WTC11 (cell line): ENCODE measurements around the gene KLHL9. TPM values are rescaled to one million over a fixed set of nuclear protein-coding genes. Genes with fewer than 3 reads are reported as not detected.

Source experiments
- ATAC-seq: fragments of 200-7000 bp; cut with Tn5 transposase; 2 replicates; pipeline ENCODE4 v1.10.0; 2021; ENCODE audit warnings: mild to moderate bottlenecking, moderate library complexity
- CTCF ChIA-PET: fragments of 300-600 bp; sonication (Branson Sonifier 250); formaldehyde crosslinking; loops from one replicate; lab custom pipeline; 2021; ENCODE audit warnings: antibody characterized with exemption; lab: Charles Lee
- POLR2A ChIA-PET: fragments of 350-600 bp; sonication (Branson Sonifier 250); formaldehyde crosslinking; loops from one replicate; lab custom pipeline; 2021; ENCODE audit warnings: antibody characterized with exemption; lab: Charles Lee
- DNase-seq: peaks from one replicate; pipeline ENCODE4 v3.0.0; 2021; ENCODE audit warnings: low spot score
- H3K27ac Mint-ChIP-seq: 2 replicates; pipeline ENCODE4 v1.8.0; 2021; ENCODE audit warnings: mixed read lengths
- H3K27me3 Mint-ChIP-seq: 2 replicates; pipeline ENCODE4 v1.8.0; 2021; ENCODE audit warnings: low read depth, mild to moderate bottlenecking, moderate library complexity, mixed read lengths
- H3K36me3 Mint-ChIP-seq: 2 replicates; pipeline ENCODE4 v1.8.0; 2021; ENCODE audit warnings: mixed read lengths
- H3K4me1 Mint-ChIP-seq: 2 replicates; pipeline ENCODE4 v1.8.0; 2022; ENCODE audit warnings: mixed read lengths
- H3K4me3 Mint-ChIP-seq: 2 replicates; pipeline ENCODE4 v1.8.0; 2021; ENCODE audit warnings: mild to moderate bottlenecking, moderate library complexity, mixed read lengths
- H3K9me3 Mint-ChIP-seq: 2 replicates; pipeline ENCODE4 v1.8.0; 2021; ENCODE audit warnings: mixed read lengths
- ATF1 ChIP-seq: sonication (generic); formaldehyde crosslinking; IDR thresholded peaks from 2 replicates; pipeline ENCODE4 v1.8.1; 2023; ENCODE audit warnings: mild to moderate bottlenecking, moderate library complexity, missing genetic modification reagents
- CBFB ChIP-seq: sonication (generic); formaldehyde crosslinking; IDR thresholded peaks from 2 replicates; pipeline ENCODE4 v1.8.1; 2022; ENCODE audit warnings: mild to moderate bottlenecking, low read depth, missing genetic modification reagents
- ELF4 ChIP-seq: sonication (generic); formaldehyde crosslinking; IDR thresholded peaks from 2 replicates; pipeline ENCODE4 v1.8.1; 2022; ENCODE audit warnings: low read depth, mild to moderate bottlenecking, moderate library complexity, missing genetic modification reagents
- EMX1 ChIP-seq: fragments of 250-450 bp; sonication (Bioruptor Pico); IDR thresholded peaks from 2 replicates; pipeline ENCODE4 v1.8.0; 2021; ENCODE audit warnings: mild to moderate bottlenecking
- FOXP1 ChIP-seq: sonication (generic); formaldehyde crosslinking; IDR thresholded peaks from 2 replicates; pipeline ENCODE4 v1.8.0; 2022; ENCODE audit warnings: missing genetic modification reagents, mild to moderate bottlenecking, moderate library complexity, borderline replicate concordance
- GABPB1 ChIP-seq: sonication (generic); formaldehyde crosslinking; IDR thresholded peaks from 2 replicates; pipeline ENCODE4 v1.8.1; 2023; ENCODE audit warnings: mild to moderate bottlenecking, missing genetic modification reagents
- GRHL2 ChIP-seq: fragments of 250-450 bp; sonication (Bioruptor Pico); IDR thresholded peaks from 2 replicates; pipeline ENCODE4 v1.8.0; 2022; ENCODE audit warnings: mild to moderate bottlenecking, moderate library complexity; ENCODE audit not compliant: insufficient replicate concordance, severe bottlenecking
- NFE2L1 ChIP-seq: sonication (generic); formaldehyde crosslinking; IDR thresholded peaks from 2 replicates; pipeline ENCODE4 v1.8.1; 2023; ENCODE audit warnings: missing genetic modification reagents
- NR1H2 ChIP-seq: sonication (generic); formaldehyde crosslinking; IDR thresholded peaks from 2 replicates; pipeline ENCODE4 v1.9.0; 2021; ENCODE audit warnings: mild to moderate bottlenecking, moderate library complexity, missing genetic modification reagents
- SOX15 ChIP-seq: fragments of 250-450 bp; sonication (Bioruptor Pico); IDR thresholded peaks from 2 replicates; pipeline ENCODE4 v1.9.0; 2021; ENCODE audit warnings: mild to moderate bottlenecking
- TEAD4 ChIP-seq: sonication (generic); formaldehyde crosslinking; IDR thresholded peaks from 2 replicates; pipeline ENCODE4 v1.8.0; 2022; ENCODE audit warnings: mild to moderate bottlenecking, missing genetic modification reagents
- total RNA-seq: library from RNA; stranded (reverse); gene quantifications from 3 replicates; pipeline ENCODE4 v1.2.3, GENCODE V29; 2021
- TF ChIP-seq, protein P1 (sequence below): sonication (generic); formaldehyde crosslinking; IDR thresholded peaks from 2 replicates; pipeline ENCODE4 v1.8.1; 2022; ENCODE audit warnings: low read depth, mild to moderate bottlenecking, moderate library complexity, missing genetic modification reagents, borderline replicate concordance
- TF ChIP-seq, protein P2 (sequence below): sonication (generic); formaldehyde crosslinking; conservative IDR thresholded peaks from 2 replicates; pipeline ENCODE4 v1.8.1; 2022; ENCODE audit warnings: mild to moderate bottlenecking, missing genetic modification reagents
- TF ChIP-seq, protein P3 (sequence below): fragments of 250-450 bp; sonication (Bioruptor Pico); IDR thresholded peaks from 2 replicates; pipeline ENCODE4 v1.9.0; 2021; ENCODE audit warnings: mild to moderate bottlenecking, borderline replicate concordance
- TF ChIP-seq, protein P4 (sequence below): fragments of 250-450 bp; sonication (Bioruptor Pico); conservative IDR thresholded peaks from 2 replicates; pipeline ENCODE4 v1.9.0; 2021; ENCODE audit warnings: mild to moderate bottlenecking
- TF ChIP-seq, protein P5 (sequence below): sonication (generic); formaldehyde crosslinking; IDR thresholded peaks from 2 replicates; pipeline ENCODE4 v1.8.1; 2023; ENCODE audit warnings: mild to moderate bottlenecking, moderate library complexity, missing genetic modification reagents
- TF ChIP-seq, protein P6 (sequence below): sonication (generic); formaldehyde crosslinking; IDR thresholded peaks from 2 replicates; pipeline ENCODE4 v1.8.1; 2023; ENCODE audit warnings: mild to moderate bottlenecking, missing genetic modification reagents
- TF ChIP-seq, protein P7 (sequence below): fragments of 250-450 bp; sonication (Bioruptor Pico); IDR thresholded peaks from 2 replicates; pipeline ENCODE4 v1.8.0; 2021; ENCODE audit warnings: mild to moderate bottlenecking

Gene KLHL9
- total RNA-seq, 1 experiment from 2014 or later: 17.4 TPM

DNA sequence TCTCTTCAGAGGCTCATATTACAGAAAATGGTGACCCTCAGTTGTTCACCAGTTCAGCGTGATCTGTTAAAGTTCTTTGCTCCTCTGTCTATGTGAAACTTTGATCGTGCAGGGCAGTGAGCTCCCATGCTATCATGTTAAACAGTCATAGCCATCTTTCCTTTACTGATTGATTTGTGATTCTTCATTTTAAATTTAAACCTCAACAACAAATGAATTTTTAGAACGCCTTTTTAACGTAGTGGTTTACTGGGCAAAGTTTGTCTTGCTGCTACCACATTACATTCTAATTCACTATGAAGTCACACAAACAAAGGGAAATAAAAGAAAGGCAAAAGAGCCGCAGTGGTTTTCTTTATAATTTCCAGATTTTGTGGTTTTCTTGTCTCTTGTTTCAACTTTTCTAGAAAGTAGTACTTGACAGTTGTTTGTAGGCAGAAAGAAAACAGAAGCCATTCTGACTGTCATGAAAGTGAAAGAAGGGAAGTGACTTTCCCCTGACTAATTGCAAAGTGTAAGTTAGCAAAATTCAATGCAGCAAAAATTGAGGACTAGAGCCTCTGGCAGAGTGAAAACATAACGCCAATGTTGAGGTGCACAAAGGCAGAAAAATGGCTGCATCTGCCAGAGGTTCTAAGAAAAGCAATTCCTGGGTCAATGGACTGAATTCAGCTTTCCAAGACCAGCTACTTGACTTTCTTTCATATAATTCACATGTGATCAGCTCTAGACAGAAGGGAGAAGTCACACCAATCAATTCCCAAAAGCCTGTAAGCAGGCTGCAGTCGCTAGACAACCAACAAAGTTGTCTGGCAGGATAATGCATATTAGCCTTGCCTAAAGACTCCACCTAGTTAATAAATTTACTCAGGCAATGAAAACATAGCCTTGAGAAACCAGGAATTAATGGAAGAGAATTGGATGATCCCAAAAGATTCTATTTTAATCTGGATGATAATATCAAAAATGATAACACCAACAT, 22.6 kb upstream of the KLHL9 start:
- Mint-ChIP-seq H3K9me3 (peaks cover 14% of the 10 kb centered on the region), H3K36me3 (peaks cover 5% of the 10 kb centered on the region; the same call in 1 of the 2 replicates), H3K4me3 (no peak overlapping the region), H3K27me3 (no peaks in the 10 kb centered on the region), H3K4me1 (no peaks in the 10 kb centered on the region), H3K27ac (no peak overlapping the region)
- no peak for ATAC-seq
- CTCF ChIA-PET: no interaction called here
- TF ChIP-seq NFE2L1 (CRISPR knock-in tag) (no peak), ELF4 (no peak), SOX15 (CRISPR knock-in tag) (no peak), TEAD4 (no peak), GRHL2 (no peak), ATF1 (CRISPR knock-in tag) (no peak), FOXP1 (no peak), CBFB (no peak), NR1H2 (CRISPR knock-in tag) (no peak), GABPB1 (no peak), EMX1 (CRISPR knock-in tag) (no peak)
- TF ChIP-seq, protein P1, sequence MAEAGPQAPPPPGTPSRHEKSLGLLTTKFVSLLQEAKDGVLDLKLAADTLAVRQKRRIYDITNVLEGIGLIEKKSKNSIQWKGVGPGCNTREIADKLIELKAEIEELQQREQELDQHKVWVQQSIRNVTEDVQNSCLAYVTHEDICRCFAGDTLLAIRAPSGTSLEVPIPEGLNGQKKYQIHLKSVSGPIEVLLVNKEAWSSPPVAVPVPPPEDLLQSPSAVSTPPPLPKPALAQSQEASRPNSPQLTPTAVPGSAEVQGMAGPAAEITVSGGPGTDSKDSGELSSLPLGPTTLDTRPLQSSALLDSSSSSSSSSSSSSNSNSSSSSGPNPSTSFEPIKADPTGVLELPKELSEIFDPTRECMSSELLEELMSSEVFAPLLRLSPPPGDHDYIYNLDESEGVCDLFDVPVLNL: no peak
- TF ChIP-seq, protein P2, sequence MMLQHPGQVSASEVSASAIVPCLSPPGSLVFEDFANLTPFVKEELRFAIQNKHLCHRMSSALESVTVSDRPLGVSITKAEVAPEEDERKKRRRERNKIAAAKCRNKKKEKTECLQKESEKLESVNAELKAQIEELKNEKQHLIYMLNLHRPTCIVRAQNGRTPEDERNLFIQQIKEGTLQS: no peak
- TF ChIP-seq, protein P3, sequence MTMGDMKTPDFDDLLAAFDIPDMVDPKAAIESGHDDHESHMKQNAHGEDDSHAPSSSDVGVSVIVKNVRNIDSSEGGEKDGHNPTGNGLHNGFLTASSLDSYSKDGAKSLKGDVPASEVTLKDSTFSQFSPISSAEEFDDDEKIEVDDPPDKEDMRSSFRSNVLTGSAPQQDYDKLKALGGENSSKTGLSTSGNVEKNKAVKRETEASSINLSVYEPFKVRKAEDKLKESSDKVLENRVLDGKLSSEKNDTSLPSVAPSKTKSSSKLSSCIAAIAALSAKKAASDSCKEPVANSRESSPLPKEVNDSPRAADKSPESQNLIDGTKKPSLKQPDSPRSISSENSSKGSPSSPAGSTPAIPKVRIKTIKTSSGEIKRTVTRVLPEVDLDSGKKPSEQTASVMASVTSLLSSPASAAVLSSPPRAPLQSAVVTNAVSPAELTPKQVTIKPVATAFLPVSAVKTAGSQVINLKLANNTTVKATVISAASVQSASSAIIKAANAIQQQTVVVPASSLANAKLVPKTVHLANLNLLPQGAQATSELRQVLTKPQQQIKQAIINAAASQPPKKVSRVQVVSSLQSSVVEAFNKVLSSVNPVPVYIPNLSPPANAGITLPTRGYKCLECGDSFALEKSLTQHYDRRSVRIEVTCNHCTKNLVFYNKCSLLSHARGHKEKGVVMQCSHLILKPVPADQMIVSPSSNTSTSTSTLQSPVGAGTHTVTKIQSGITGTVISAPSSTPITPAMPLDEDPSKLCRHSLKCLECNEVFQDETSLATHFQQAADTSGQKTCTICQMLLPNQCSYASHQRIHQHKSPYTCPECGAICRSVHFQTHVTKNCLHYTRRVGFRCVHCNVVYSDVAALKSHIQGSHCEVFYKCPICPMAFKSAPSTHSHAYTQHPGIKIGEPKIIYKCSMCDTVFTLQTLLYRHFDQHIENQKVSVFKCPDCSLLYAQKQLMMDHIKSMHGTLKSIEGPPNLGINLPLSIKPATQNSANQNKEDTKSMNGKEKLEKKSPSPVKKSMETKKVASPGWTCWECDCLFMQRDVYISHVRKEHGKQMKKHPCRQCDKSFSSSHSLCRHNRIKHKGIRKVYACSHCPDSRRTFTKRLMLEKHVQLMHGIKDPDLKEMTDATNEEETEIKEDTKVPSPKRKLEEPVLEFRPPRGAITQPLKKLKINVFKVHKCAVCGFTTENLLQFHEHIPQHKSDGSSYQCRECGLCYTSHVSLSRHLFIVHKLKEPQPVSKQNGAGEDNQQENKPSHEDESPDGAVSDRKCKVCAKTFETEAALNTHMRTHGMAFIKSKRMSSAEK (CRISPR knock-in tag): no peak
- TF ChIP-seq, protein P4, sequence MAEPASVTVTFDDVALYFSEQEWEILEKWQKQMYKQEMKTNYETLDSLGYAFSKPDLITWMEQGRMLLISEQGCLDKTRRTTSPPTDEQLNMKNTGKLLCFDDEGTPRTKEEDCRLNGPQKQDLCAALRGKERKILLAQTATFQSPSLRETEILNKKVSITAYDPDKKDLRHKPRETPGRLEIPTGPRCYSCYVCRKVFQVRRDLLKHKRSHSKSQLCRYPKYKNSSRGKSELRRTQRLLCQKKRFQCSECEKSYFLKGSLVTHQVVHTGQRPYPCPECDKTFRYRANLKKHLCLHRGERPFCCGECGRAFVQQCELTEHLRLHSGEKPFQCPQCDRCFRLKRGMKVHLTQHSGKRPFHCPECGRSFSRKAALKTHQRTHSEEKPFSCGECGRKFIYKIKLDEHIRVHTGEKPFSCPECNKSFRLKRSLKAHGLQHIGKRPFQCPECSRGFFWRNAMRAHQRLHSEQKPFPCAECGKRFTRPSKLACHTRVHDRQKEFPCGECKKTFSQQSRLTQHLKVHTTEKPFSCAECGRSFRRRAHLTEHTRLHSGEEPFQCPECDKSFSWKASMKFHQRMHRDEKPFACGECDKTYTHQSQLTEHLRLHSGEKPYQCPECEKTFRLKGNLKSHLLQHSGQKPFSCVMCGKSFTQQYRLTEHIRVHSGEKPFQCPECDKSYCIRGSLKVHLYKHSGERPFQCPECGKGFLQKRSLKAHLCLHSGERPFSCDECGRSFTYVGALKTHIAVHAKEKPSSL (CRISPR knock-in tag): no peak
- TF ChIP-seq, protein P5, sequence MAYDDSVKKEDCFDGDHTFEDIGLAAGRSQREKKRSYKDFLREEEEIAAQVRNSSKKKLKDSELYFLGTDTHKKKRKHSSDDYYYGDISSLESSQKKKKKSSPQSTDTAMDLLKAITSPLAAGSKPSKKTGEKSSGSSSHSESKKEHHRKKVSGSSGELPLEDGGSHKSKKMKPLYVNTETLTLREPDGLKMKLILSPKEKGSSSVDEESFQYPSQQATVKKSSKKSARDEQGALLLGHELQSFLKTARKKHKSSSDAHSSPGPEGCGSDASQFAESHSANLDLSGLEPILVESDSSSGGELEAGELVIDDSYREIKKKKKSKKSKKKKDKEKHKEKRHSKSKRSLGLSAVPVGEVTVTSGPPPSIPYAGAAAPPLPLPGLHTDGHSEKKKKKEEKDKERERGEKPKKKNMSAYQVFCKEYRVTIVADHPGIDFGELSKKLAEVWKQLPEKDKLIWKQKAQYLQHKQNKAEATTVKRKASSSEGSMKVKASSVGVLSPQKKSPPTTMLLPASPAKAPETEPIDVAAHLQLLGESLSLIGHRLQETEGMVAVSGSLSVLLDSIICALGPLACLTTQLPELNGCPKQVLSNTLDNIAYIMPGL (CRISPR knock-in tag): no peak
- TF ChIP-seq, protein P6, sequence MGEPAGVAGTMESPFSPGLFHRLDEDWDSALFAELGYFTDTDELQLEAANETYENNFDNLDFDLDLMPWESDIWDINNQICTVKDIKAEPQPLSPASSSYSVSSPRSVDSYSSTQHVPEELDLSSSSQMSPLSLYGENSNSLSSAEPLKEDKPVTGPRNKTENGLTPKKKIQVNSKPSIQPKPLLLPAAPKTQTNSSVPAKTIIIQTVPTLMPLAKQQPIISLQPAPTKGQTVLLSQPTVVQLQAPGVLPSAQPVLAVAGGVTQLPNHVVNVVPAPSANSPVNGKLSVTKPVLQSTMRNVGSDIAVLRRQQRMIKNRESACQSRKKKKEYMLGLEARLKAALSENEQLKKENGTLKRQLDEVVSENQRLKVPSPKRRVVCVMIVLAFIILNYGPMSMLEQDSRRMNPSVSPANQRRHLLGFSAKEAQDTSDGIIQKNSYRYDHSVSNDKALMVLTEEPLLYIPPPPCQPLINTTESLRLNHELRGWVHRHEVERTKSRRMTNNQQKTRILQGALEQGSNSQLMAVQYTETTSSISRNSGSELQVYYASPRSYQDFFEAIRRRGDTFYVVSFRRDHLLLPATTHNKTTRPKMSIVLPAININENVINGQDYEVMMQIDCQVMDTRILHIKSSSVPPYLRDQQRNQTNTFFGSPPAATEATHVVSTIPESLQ (CRISPR knock-in tag): no peak
- TF ChIP-seq, protein P7, sequence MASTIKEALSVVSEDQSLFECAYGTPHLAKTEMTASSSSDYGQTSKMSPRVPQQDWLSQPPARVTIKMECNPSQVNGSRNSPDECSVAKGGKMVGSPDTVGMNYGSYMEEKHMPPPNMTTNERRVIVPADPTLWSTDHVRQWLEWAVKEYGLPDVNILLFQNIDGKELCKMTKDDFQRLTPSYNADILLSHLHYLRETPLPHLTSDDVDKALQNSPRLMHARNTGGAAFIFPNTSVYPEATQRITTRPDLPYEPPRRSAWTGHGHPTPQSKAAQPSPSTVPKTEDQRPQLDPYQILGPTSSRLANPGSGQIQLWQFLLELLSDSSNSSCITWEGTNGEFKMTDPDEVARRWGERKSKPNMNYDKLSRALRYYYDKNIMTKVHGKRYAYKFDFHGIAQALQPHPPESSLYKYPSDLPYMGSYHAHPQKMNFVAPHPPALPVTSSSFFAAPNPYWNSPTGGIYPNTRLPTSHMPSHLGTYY (CRISPR knock-in tag): no peak
- POLR2A ChIA-PET: no interaction called here
- DNase-seq: no peak
